Pulmonary artery endothelial cell (primary cell): ENCODE data around the gene PEX14. TPM values are rescaled to one million over a fixed set of nuclear protein-coding genes. Genes with fewer than 3 reads are reported as not detected.

ENCODE experiments used
- DNase-seq: peaks from one replicate; pipeline ENCODE4 v3.0.0-alpha.2; 2011; ENCODE audit warnings: low read depth, low spot score
- total RNA-seq: library from RNA; depleted of rRNA; stranded (reverse); fragments of >200 nt; gene quantifications from 2 replicates; pipeline ENCODE4 v1.2.3, GENCODE V29; 2014

PEX14 gene
- total RNA-seq, 1 donor from 2014 or later = 13.3 TPM

DNA sequence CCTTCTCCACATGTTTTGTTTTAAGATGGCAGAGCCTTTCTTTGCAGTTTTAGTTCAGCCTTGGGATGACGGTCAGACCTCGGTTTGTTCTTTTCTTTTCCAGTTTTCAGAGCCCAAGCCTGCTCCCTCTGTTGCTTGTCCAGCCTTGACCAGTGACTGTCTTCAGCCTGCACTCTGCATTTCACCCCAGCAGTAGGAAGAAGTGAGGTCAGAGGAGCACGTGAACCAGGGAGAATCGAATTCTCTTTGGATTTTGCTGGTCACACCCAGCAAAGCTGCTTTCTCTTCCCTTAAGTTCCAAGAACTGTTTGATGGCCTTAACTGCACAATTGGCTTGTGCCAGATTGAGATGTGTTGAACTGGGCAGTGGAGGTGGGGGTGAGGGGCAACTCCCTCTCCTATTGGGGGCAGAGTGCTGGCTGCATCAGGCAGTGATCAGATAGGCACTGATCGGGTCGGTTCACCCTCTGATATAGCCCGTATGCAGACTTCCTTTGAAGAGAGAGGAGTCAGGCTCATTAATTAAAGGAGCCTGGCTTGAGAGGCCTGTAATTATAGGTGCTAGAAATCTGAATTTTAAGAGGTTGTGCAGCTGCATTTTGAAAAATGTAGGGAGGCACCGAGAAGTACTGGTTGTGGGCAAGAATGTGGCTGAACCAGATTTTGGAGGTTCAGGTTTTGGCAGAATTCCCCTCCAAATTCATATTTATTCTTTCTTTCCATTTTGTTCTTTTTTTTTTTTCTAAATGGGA is 42.4 kb downstream of the PEX14 start:
- no peak for DNase-seq

DNA sequence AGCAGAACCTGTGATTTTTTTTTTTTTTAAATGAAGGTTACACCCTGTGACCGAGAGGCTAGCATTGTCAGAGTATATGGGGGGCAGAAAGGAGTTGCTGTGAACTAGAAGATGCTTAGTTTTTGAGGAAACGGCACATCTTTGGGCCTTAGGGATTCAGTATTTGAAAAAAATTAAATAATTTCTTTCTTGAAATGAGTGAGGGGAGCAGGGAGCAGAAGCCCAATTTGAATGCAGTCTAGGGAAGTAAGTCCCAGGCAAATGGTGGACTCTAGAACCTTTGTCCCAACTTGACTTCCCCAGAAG is 42.9 kb downstream of the PEX14 start:
- no peak for DNase-seq

- no peak for DNase-seq
These were observed 44.3 kb downstream of the PEX14 start for GRCh38 chr1:10519016-10519417.

GRCh38 chr1:10520497-10520896 is 45.7 kb downstream of the PEX14 start:
- DNase-seq = no peak

DNA sequence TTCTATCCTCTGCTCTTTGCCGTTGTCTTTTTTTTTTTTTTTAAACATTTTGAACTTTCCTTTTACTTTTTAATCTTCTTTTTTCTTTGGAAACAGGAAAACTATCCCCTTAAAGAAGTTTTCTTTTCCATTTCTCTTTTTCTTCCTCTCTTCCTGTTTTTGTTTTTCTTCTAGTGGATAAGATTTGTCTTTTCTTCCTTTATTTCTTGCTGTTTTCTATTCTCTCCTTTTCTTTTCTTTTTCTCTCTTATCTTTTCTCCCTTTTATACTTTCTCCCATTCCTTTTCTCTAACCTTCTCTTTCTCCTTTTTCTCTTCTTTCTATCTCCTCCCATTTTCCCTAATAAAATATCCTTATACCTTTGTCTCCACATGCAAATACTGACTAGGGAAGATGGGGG is 46.2 kb downstream of the PEX14 start:
- DNase-seq = no peak

DNA sequence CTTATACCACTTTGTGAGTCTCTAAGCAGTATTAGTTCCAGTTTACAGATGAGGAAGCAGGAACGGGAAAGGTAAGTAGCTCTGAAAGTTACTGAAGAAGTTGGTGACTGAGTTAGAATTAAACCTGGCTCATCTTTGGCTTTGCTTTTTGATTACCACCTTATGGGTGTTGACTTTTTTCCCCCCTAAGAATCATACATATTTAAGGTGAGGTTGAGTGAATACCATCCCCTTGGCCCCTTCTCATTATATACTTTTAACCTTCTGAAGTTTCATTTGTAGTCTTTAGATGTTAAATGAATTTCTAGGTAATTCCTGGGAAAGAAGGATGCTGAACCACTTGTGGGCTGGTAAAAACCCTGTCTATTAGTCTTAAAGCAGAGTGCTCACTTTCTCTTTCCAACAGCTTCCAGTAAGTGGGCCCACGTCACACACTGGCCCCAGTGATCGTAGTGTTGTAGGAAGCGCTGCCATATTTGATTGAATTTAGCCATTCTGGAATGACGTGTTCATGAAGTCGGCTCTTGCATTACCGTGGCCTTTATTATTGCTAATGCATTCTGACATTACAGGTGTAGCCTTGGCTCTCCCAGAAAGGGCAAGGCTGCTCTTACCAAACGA is 46.9 kb downstream of the PEX14 start:
- DNase-seq = no peak

- DNase-seq = no peak
These were observed 47.6 kb downstream of the PEX14 start for GRCh38 chr1:10522322-10522860.

GRCh38 chr1:10525208-10525607 is 50.5 kb downstream of the PEX14 start:
- DNase-seq = no peak

DNA sequence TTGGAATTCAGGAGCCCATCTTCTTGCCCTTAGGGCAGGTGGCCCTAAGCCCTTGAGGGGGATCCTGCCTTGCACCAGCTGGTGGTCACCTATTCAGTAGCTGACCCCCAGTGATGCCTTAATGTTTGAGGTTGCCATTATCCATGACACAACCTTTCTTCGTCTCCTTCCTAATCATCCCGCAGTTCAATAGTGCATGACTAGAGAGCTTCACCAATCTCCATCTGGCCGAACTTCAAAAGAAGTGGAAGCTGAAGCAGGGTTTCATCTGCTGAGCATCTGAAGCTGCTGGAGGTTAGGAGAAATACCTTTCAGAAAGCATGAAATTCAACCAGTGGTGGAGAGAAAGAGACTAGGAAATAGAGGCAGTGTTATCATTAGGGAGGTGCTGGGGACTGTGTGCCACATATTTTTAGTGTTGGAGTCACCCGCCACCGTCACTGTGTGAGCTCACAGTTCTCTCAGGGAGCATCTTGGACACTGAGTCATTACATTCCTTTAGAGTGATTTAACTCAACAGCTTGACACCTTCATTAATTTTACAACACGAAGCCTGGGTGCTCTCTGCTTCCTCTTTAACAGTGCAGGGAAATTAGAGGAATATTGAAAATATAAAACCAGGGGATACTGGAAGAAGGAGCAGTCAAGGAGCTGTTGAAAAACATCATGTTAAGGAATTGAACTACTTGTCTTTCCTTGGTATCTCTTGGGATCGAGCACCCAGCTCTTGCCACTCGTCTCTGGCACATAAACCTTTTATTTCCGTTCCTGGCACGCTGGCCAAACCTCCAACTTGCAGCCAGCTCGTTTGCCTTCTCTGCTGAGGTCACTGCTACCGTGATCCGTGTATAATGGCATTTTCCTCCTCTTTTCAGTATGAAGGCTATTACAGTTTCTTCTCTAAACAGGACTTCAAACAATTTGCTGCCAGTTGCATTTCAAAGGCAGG is 53.6 kb downstream of the PEX14 start:
- peak; percentile 50 for DNase-seq

DNA sequence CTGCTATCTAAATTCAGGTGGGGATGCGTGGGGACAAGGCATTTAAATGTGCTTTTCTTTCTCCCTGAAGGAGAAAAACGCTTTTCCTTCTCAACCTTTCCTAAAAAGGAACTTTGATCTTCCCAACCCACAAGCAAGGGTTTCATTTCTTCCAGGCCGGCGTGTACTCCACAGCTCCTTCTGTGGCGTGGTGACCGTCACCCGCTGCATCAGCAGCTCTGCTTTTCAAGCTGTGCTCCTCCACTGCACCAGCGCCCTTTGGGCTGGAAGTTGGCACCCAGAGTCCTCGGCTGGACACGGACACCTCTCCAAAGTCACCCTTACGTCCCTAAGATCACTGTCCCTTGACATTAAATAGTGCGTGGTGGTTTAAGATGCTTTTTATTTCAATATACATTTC is 54.3 kb downstream of the PEX14 start:
- DNase-seq = no peak

DNA sequence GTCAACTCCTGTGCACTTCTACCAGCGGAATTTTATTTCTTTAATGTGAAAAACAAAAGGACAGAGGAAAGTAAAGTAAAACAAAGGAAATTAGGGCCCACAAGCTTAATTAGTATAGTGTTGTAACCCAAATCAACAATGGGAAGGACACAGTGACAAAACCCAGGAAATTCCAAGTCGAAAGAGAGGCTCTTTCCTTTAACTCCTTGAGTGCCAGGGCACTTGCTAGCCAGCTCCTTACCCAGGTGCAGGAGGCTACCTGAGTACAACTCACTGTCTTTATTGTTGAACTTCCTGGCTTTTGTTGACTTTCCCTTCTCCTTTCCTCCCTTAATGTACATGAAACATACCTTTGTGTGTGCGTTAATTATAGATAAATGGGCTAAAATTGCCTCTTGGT is 55.0 kb downstream of the PEX14 start:
- DNase-seq = no peak

- DNase-seq = no peak
These were observed 55.6 kb downstream of the PEX14 start for GRCh38 chr1:10530281-10530740.

DNA sequence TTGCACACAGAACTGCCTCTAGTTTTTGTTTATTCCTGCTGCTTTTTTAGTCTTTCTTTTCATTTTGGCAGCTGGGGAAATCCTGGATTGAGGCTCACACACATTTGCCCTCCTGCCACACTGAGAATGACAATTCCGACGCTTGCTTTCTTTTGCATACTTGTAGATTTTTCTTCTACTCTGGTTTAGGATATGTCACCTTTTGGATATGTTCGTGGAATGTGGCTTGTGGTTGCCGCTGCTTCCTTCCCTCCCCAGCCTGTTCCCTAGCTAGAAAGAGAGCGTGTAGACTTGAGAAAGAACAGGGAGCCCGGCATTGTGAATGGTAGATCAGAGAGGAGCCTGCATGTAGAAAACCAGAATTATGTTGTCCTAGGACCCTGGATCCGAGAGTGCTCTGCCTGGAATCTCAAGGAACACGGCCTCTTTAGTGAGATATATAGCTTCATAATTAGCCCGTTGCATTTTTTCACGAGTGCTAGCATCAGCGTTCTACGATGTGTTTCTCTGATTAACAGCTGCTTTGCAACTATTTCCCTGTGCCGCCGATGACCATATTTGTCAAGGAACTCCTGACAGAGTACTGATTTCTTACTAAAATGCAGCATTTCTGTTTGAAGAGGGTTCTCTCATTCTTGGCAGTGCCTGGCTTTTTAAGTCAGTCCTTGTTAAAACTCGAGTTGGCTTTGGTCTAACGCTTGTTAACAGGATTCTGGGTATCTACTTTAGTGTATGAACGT is 56.2 kb downstream of the PEX14 start:
- DNase-seq = no peak

- DNase-seq = no peak
These were observed 57.6 kb downstream of the PEX14 start for GRCh38 chr1:10532362-10532761.

GRCh38 chr1:10534519-10534918 is 59.8 kb downstream of the PEX14 start:
- no peak for DNase-seq

DNA sequence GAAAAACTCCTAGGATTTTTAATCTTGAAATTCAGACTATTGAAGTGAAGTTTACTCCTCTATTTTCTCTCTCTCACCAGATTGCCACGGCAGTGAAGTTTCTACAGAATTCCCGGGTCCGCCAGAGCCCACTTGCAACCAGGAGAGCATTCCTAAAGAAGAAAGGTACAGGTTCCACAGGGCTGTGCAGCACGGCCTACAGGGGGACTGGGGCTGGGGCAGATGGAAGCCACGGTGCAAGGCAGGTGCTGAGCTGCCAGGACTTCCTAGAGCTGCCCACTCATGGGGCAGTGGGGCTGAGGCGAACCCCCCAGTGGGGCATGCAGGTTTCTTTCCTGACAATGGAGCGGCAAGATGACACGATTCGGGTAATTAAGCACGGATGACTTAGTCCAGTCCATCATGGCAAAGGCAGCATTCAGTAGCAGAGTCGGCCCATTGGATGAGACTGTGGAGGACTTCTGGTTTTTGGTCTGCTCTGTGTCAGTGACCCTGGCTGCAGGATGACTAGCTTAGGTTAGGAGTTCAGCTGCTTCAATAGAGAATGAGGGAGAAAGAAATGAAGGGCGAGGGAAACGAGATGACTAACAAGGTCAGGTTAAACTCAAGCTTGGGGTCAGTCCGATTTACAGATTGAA is 61.5 kb downstream of the PEX14 start:
- no peak for DNase-seq

DNA sequence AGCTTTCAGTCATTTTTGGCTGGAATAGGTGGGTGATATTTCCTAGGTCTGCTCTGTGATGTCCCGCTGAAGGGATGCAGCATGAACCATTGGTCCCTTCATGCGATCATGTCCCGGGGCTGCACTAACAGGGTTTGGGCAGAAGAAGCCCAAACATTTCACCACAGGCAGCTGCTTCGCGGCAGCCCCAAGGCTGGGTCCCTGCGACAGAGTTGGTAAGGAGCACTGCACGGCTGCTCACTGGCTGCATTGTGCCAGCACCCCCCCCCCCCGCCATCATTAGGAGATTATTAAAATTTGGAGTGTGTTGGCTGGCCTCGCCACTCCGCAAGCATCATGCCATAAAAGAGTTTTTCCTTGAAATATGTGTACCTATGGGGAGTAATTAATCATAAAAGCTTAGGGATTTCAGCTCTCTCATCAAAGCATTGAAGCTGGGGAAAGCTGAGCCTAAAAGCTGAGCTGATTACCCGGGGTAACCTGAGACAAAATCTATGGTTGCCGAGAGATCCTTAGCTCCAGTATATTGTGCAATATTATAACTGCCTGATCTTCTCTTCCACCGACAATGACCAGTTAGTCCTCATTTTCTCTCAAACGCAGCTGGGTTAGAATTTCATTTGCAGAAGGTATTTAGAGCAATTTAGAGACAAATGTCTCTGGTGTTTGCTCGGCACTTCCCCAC is 62.5 kb downstream of the PEX14 start:
- DNase-seq = no peak

- DNase-seq = no peak
These were observed 64.1 kb downstream of the PEX14 start for GRCh38 chr1:10538646-10539355.

DNA sequence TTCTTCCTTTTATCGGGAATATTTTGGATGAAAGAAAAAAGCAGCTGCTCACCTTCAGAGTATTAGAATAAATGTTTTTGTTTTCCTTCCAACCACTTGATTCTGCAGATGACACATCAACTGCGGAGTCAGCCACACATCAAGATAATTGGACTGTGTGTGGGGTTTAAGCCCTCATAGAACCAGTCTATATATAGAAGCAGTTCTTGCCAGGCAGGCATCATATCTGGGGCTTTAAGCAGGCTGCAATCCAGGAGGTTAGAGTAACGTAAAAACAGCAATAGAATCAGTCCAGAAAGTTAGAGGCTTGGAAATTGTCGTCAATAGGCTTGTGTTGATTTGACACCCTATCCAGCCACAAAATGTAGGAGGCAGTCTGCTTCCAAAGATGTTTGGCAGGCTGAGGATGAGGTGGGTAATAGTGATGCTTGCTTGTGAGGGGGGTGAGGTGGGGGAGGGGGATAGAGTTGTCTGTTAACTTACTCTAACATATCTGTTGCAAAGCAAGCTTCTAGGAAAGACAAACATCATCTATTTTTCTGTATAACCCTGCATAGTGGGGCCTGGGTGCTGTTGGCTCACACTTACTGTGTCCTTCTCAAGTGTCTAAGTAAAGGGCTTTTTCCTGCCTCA is 64.8 kb downstream of the PEX14 start:
- DNase-seq = no peak
